ENCODE measurements around the gene MICA. TPM values are rescaled to one million over a fixed set of nuclear protein-coding genes. Genes with fewer than 3 reads are reported as not detected.
A peak's percentile ranks its signal among the peaks of the same experiment; 100 is the strongest.

Gene MICA
- 16.9 TPM for polyA plus RNA-seq (2013, experiment 1 of 2)
- 17.1 TPM for polyA plus RNA-seq (2013, experiment 2 of 2)

DNA sequence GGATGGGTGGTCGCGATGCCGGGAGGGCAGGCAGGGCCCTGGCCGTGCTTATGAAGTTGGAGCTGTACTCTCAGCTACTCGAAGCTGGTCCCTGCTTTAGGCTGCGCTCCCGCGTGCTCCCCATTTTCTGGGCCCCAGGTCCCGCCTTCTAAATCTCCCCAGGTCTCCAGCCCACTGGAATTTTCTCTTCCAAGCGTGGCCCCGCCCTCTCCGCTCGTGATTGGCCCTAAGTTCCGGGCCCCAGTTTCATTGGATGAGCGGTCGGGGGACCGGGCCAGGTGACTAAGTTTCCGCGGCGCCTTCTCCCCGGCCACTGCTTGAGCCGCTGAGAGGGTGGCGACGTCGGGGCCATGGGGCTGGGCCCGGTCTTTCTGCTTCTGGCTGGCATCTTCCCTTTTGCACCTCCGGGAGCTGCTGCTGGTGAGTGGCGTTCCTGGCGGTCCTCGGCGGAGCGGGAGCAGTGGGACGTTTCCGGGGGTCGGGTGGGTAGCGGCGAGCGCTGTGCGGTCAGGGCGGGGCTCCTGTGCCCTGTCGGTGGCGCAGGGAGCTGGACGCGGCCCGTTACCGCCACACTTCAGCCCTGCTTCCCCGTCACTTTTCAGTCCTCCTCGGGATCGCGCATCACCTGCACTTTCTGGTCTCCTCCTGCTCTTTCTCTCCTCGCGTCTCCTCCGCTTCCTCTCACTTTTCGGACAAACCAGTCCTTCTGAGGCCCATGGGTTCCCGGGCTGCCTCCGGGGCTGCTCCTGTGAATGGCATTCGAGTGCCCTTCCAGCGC, at the start of gene MICA:
Gene MICA, plus strand, starts transcription at position 313 of the 778 bp plus-strand sequence. Its CDS starts 38 bp downstream, at position 351.
- Histone ChIP-seq H3K14ac (ENCODE audit: low read length) (peak within 1 kb of the TSS; percentile 99), H3K4me3 (ENCODE audit: low read length in 2 of 2) (peak within 1 kb of the TSS; percentile 52 to 94), H3K9me3 (replicated peaks in 1 of 2; ENCODE audit: control insufficient read depth in 2 of 2, insufficient read depth in 1 of 2, low read depth in 1 of 2, low read length in 2 of 2) (peaks cover 0 to 17% of the 10 kb centered on the region in 2 donors), H2BK15ac (ENCODE audit: low read length) (peak within 1 kb of the TSS; percentile 75), H4K8ac (ENCODE audit: low read depth, low read length) (no peak within 1 kb of the TSS), H3K36me3 (replicated peaks in 1 of 2; ENCODE audit: control insufficient read depth in 2 of 2, insufficient read depth in 2 of 2, low read length in 2 of 2) (peaks cover 0 to 2% of the 10 kb centered on the region in 2 donors), H2AK5ac (ENCODE audit: low read depth, low read length) (peak within 1 kb of the TSS; percentile 75), H3K4me1 (ENCODE audit: control insufficient read depth in 2 of 2, insufficient read depth in 1 of 2, low read depth in 1 of 2, low read length in 2 of 2) (peaks cover 4 to 7% of the 10 kb centered on the region in 2 donors), H2BK5ac (ENCODE audit: low read length) (peak within 1 kb of the TSS; percentile 87), H3K9ac (ENCODE audit: low read depth, low read length, poor library complexity) (peak within 1 kb of the TSS; percentile 97), H2AFZ (ENCODE audit: low read length) (peak within 1 kb of the TSS; percentile 97), H3K18ac (ENCODE audit: low read length) (peak within 1 kb of the TSS; percentile 93), H3K4me2 (ENCODE audit: insufficient read depth, low read length, poor library complexity, severe bottlenecking) (peak within 1 kb of the TSS; percentile 86), H3K4ac (ENCODE audit: low read length) (no peak within 1 kb of the TSS), H3K27me3 (ENCODE audit: control insufficient read depth in 3 of 3, insufficient read depth in 3 of 3, low read depth in 1 of 3, low read length in 3 of 3) (peaks cover 0 to 64% (median 3%) of the 10 kb centered on the region in 3 experiments), H2BK120ac (ENCODE audit: low read depth, low read length) (peak within 1 kb of the TSS; percentile 24), H3K27ac (replicated peaks; ENCODE audit: low read length) (peak within 1 kb of the TSS; percentile 78), H4K91ac (ENCODE audit: low read depth, low read length, poor library complexity) (no peak within 1 kb of the TSS), H3K23ac (ENCODE audit: low read depth, low read length, poor library complexity) (peak within 1 kb of the TSS; percentile 99), H2BK12ac (ENCODE audit: low read length) (peak within 1 kb of the TSS; percentile 16), H3K79me1 (ENCODE audit: low read depth, low read length) (peaks cover 8% of the 10 kb centered on the region)
- no CpG with 5 or more reads among the region's 58 CpGs for WGBS, 2 donors (ENCODE audit: extremely low coverage in 2 of 2, insufficient read length in 2 of 2, insufficient replicate concordance in 1 of 2)
- DNase-seq (ENCODE audit: low spot score) = peak; percentile 90

DNA sequence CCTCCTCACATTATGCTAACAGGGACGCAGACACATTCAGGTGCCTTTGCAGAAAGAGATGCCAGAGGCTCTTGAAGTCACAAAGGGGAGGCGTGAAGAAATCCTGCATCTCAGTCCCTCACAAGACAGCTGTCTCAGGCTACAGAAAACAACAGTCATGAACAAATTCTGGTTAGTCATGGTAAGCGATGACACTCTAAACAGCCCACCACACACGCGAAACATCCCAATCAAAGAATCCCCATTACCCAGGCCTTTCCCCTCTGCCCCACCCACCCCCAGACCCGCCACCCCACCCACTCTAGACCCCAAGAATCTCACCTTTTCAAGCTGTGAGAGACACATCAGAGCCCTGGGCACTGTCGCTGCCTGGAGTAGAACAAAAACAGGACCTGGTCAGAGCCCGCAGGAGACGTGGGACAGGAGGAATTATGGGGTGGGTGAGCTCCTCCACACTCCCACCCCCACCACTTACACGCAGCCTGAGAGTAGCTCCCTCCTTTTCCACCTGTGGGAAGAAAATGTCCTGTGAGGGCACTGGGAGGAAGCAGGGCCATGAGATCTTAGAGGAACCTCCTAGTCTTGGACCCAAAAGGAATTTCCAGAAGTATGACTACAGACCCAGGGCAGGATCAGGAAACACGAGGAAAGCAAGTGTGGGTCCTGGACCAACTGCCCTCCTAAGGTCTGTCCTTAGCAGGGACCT, 49.1 kb upstream of the MICA start:
- Histone ChIP-seq H3K9ac (ENCODE audit: low read depth, low read length, poor library complexity) (no peak overlapping the region), H3K27me3 (ENCODE audit: control insufficient read depth in 3 of 3, insufficient read depth in 3 of 3, low read depth in 1 of 3, low read length in 3 of 3) (peaks cover 0 to 49% (median 32%) of the 10 kb centered on the region in 3 experiments), H2BK120ac (ENCODE audit: low read depth, low read length) (no peak overlapping the region), H3K4ac (ENCODE audit: low read length) (no peak overlapping the region), H3K4me3 (ENCODE audit: low read length in 2 of 2) (no peak overlapping the region), H3K4me1 (ENCODE audit: control insufficient read depth in 2 of 2, insufficient read depth in 1 of 2, low read depth in 1 of 2, low read length in 2 of 2) (peaks cover 0 to 2% of the 10 kb centered on the region in 2 donors), H3K27ac (replicated peaks; ENCODE audit: low read length) (no peak overlapping the region), H4K8ac (ENCODE audit: low read depth, low read length) (no peak overlapping the region), H3K18ac (ENCODE audit: low read length) (no peak overlapping the region), H2AFZ (ENCODE audit: low read length) (no peak overlapping the region), H4K91ac (ENCODE audit: low read depth, low read length, poor library complexity) (no peak overlapping the region), H3K23ac (ENCODE audit: low read depth, low read length, poor library complexity) (no peak overlapping the region), H3K79me1 (ENCODE audit: low read depth, low read length) (no peaks in the 10 kb centered on the region), H2BK12ac (ENCODE audit: low read length) (no peak overlapping the region), H3K14ac (ENCODE audit: low read length) (no peak overlapping the region), H3K36me3 (replicated peaks in 1 of 2; ENCODE audit: control insufficient read depth in 2 of 2, insufficient read depth in 2 of 2, low read length in 2 of 2) (no peaks in the 10 kb centered on the region), H2AK5ac (ENCODE audit: low read depth, low read length) (no peak overlapping the region), H3K9me3 (replicated peaks in 1 of 2; ENCODE audit: control insufficient read depth in 2 of 2, insufficient read depth in 1 of 2, low read depth in 1 of 2, low read length in 2 of 2) (no peaks in the 10 kb centered on the region), H2BK15ac (ENCODE audit: low read length) (no peak overlapping the region), H3K4me2 (ENCODE audit: insufficient read depth, low read length, poor library complexity, severe bottlenecking) (no peak overlapping the region), H2BK5ac (ENCODE audit: low read length) (no peak overlapping the region)
- no CpG with 5 or more reads among the region's 11 CpGs for WGBS, 2 donors (ENCODE audit: extremely low coverage in 2 of 2, insufficient read length in 2 of 2, insufficient replicate concordance in 1 of 2)
- no peak for DNase-seq (ENCODE audit: low spot score)

DNA sequence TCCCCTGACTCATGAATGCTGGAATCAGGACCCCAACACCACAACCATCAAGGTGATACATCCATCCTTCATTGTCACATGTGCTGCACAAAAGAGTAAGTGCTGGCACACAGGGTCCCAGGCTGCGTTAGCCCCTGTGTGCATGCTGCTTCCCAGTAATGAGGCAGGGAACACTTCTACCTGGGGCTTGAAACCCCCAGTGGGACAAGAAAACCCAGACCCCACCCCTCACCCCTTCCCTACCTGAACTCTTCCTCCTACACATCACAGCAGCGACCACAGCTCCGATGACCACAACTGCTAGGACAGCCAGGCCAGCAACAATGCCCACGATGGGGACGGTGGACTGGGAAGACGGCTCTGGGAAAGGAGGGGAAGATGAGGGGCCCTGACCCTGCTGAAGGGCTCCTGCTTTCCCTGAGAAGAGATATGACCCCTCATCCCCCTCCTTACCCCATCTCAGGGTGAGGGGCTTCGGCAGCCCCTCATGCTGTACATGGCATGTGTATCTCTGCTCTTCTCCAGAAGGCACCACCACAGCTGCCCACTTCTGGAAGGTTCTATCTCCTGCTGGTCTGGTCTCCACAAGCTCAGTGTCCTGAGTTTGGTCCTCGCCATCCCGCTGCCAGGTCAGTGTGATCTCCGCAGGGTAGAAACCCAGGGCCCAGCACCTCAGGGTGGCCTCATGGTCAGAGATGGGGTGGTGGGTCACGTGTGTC, 48.4 kb upstream of the MICA start:
- no peak overlapping the region for H2BK12ac ChIP-seq (ENCODE audit: low read length)
- no peak overlapping the region for H2AFZ ChIP-seq (ENCODE audit: low read length)
- no peak overlapping the region for H3K9ac ChIP-seq (ENCODE audit: low read depth, low read length, poor library complexity)
- H2BK120ac ChIP-seq (ENCODE audit: low read depth, low read length) = no peak overlapping the region
- no peak overlapping the region for H4K8ac ChIP-seq (ENCODE audit: low read depth, low read length)
- no peak overlapping the region for H3K18ac ChIP-seq (ENCODE audit: low read length)
- H3K4me2 ChIP-seq (ENCODE audit: insufficient read depth, low read length, poor library complexity, severe bottlenecking) = no peak overlapping the region
- peaks cover 0 to 55% (median 34%) of the 10 kb centered on the region in 3 experiments for H3K27me3 ChIP-seq (ENCODE audit: control insufficient read depth in 3 of 3, insufficient read depth in 3 of 3, low read depth in 1 of 3, low read length in 3 of 3)
- H3K9me3 ChIP-seq (replicated peaks in 1 of 2; ENCODE audit: control insufficient read depth in 2 of 2, insufficient read depth in 1 of 2, low read depth in 1 of 2, low read length in 2 of 2) = no peaks in the 10 kb centered on the region
- H3K36me3 ChIP-seq (replicated peaks in 1 of 2; ENCODE audit: control insufficient read depth in 2 of 2, insufficient read depth in 2 of 2, low read length in 2 of 2) = no peaks in the 10 kb centered on the region
- H3K4me3 ChIP-seq (ENCODE audit: low read length in 2 of 2) = no peak overlapping the region
- no peak overlapping the region for H3K4ac ChIP-seq (ENCODE audit: low read length)
- no CpG with 5 or more reads among the region's 11 CpGs for WGBS, 2 donors (ENCODE audit: extremely low coverage in 2 of 2, insufficient read length in 2 of 2, insufficient replicate concordance in 1 of 2)
- H2BK5ac ChIP-seq (ENCODE audit: low read length) = no peak overlapping the region
- H3K4me1 ChIP-seq (ENCODE audit: control insufficient read depth in 2 of 2, insufficient read depth in 1 of 2, low read depth in 1 of 2, low read length in 2 of 2) = peaks cover 0 to 2% of the 10 kb centered on the region in 2 donors
- no peak overlapping the region for H2BK15ac ChIP-seq (ENCODE audit: low read length)
- no peak overlapping the region for H4K91ac ChIP-seq (ENCODE audit: low read depth, low read length, poor library complexity)
- no peaks in the 10 kb centered on the region for H3K79me1 ChIP-seq (ENCODE audit: low read depth, low read length)
- no peak overlapping the region for H3K27ac ChIP-seq (replicated peaks; ENCODE audit: low read length)
- peak overlapping the region; percentile 73 for H3K23ac ChIP-seq (ENCODE audit: low read depth, low read length, poor library complexity)
- no peak overlapping the region for H2AK5ac ChIP-seq (ENCODE audit: low read depth, low read length)
- no peak for DNase-seq (ENCODE audit: low spot score)
- no peak overlapping the region for H3K14ac ChIP-seq (ENCODE audit: low read length)
